PC-3 (cell line): Measurements from ENCODE around the gene EHD4. TPM values are rescaled to one million over a fixed set of nuclear protein-coding genes. Genes with fewer than 3 reads are reported as not detected.

Experiments used
- ATAC-seq: fragments of 200-7000 bp; cut with Tn5 transposase; 2 replicates; pipeline ENCODE4 v1.9.1; 2020; ENCODE audit warnings: mild to moderate bottlenecking, moderate library complexity
- BruUV-seq: library from RNA; stranded (reverse); fragments of 400-500 nt; replicated peaks from 2 replicates; lab custom pipeline; 2021; lab: Mats Ljungman, UMichigan
- CTCF ChIA-PET: fragments of 300-600 bp; sonication (Branson Sonifier 250); formaldehyde crosslinking; loops from one replicate; lab custom pipeline; 2022; ENCODE audit warnings: antibody characterized with exemption; lab: Charles Lee
- POLR2A ChIA-PET: fragments of 300-600 bp; sonication (Branson Sonifier 250); formaldehyde crosslinking; loops from one replicate; lab custom pipeline; 2022; ENCODE audit warnings: antibody characterized with exemption; ENCODE audit not compliant: unreplicated experiment; lab: Charles Lee
- DNase-seq: peaks from one replicate; pipeline ENCODE4 v3.0.0-alpha.2; 2015
- H2AFZ ChIP-seq: fragments of 300-600 bp; sonication (generic); 2 replicates; pipeline ENCODE4 v1.6.0; 2016; ENCODE audit warnings: antibody characterized with exemption, low read length
- H3F3A ChIP-seq: fragments of 300-600 bp; sonication (generic); one replicate; pipeline ENCODE4 v1.6.0; 2017; ENCODE audit warnings: antibody characterized with exemption, low read length, control low read depth, mild to moderate bottlenecking; ENCODE audit not compliant: unreplicated experiment
- H3K27ac ChIP-seq: fragments of 300-600 bp; sonication (generic); 2 replicates; pipeline ENCODE4 v1.5.1; 2016; ENCODE audit warnings: mild to moderate bottlenecking, low read length
- H3K27me3 ChIP-seq: fragments of 300-600 bp; sonication (generic); 2 replicates; pipeline ENCODE4 v1.6.1; 2016; ENCODE audit warnings: low read length, mixed read lengths
- H3K36me3 ChIP-seq: fragments of 300-600 bp; sonication (generic); 2 replicates; pipeline ENCODE4 v1.6.1; 2016; ENCODE audit warnings: low read depth, mixed run types, low read length, mixed read lengths
- H3K4me1 ChIP-seq: fragments of 300-600 bp; sonication (generic); 2 replicates; pipeline ENCODE4 v1.5.1; 2016; ENCODE audit warnings: low read length; ENCODE audit not compliant: insufficient read depth
- H3K4me2 ChIP-seq: fragments of 300-600 bp; sonication (generic); 2 replicates; pipeline ENCODE4 v1.6.0; 2016; ENCODE audit warnings: low read length
- H3K4me3 ChIP-seq: fragments of 300-600 bp; sonication (generic); 2 replicates; pipeline ENCODE4 v1.5.1; 2016; ENCODE audit warnings: mild to moderate bottlenecking, low read length, mixed read lengths
- H3K79me2 ChIP-seq: fragments of 300-600 bp; sonication (generic); 2 replicates; pipeline ENCODE4 v1.6.1; 2017; ENCODE audit warnings: low read length, mixed read lengths
- H3K9ac ChIP-seq: fragments of 300-600 bp; sonication (generic); 2 replicates; pipeline ENCODE4 v1.6.0; 2016; ENCODE audit warnings: mild to moderate bottlenecking, low read length
- H3K9me2 ChIP-seq: fragments of 300-600 bp; sonication (generic); replicated peaks from 2 replicates; pipeline ENCODE4 v1.6.1; 2016; ENCODE audit warnings: mixed run types, low read length, mixed read lengths
- H3K9me3 ChIP-seq: fragments of 300-600 bp; sonication (generic); 2 replicates; pipeline ENCODE4 v1.6.1; 2016; ENCODE audit warnings: low read length, mixed read lengths
- H4K20me1 ChIP-seq: fragments of 300-600 bp; sonication (generic); 2 replicates; pipeline ENCODE4 v1.6.1; 2016; ENCODE audit warnings: low read length, mixed read lengths
- EZH2 ChIP-seq: fragments of 300-600 bp; sonication (generic); IDR thresholded peaks from one replicate; pipeline ENCODE4 v1.6.1; 2017; ENCODE audit warnings: antibody characterized with exemption, mild to moderate bottlenecking, low read length; ENCODE audit not compliant: unreplicated experiment
- EZH2phosphoT487 ChIP-seq: fragments of 300-600 bp; sonication (generic); IDR thresholded peaks from 2 replicates; pipeline ENCODE4 v1.6.1; 2018; ENCODE audit warnings: mild to moderate bottlenecking, antibody characterized with exemption, low read length, borderline replicate concordance
- intact Hi-C: fragments of 100-400 bp; cut with micrococcal nuclease; formaldehyde crosslinking; loops from 2 replicates; pipeline ENCODE4 v1.9.0; 2023
- total RNA-seq: library from RNA; depleted of rRNA; stranded (reverse); fragments of >200 nt; gene quantifications from 2 replicates; pipeline ENCODE4 v1.2.3, GENCODE V29; 2014
- TF ChIP-seq, protein P1 (sequence below): fragments of 300-600 bp; sonication (generic); conservative IDR thresholded peaks from 2 replicates; pipeline ENCODE4 v1.5.1; 2017; ENCODE audit warnings: antibody characterized with exemption, low read depth, mild to moderate bottlenecking, low read length

EHD4 gene
- total RNA-seq, 1 experiment from 2014 or later, result 57.8 TPM

DNA sequence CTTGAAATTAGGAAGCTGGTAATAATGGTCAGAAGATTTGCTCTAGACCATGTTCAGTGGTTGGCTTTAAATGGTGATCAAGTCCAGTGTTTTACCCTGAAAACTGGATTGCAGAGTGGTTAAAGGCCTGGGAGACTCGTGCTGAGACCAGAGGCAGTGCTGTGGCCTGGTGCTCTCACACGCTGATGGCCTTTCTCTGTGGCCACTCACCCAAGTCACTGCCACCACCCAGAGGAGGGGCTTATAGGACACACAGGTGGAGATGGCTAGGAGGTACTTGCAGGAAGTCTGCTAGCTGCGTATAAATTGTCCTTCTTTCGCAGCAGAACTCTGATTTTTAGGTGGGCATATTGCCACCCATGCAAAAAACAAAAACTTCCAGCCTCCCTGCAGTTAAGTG is 6.2 kb upstream of the EHD4 start:
- no peaks in the 10 kb centered on the region for H3K27me3 ChIP-seq
- ChIA-PET POLR2A (no interaction called here), CTCF (no interaction called here)
- no peak overlapping the region for H2AFZ ChIP-seq
- no peak overlapping the region for H3K9ac ChIP-seq
- H3K36me3 ChIP-seq, result no peaks in the 10 kb centered on the region
- no peaks in the 10 kb centered on the region for H4K20me1 ChIP-seq
- H3K79me2 ChIP-seq, result no peaks in the 10 kb centered on the region
- H3K9me3 ChIP-seq, result no peaks in the 10 kb centered on the region
- no peak overlapping the region for H3K4me2 ChIP-seq
- H3K27ac ChIP-seq, result no peak overlapping the region
- TF ChIP-seq EZH2, result no peak
- no peak for TF ChIP-seq EZH2phosphoT487
- TF ChIP-seq, protein P1, sequence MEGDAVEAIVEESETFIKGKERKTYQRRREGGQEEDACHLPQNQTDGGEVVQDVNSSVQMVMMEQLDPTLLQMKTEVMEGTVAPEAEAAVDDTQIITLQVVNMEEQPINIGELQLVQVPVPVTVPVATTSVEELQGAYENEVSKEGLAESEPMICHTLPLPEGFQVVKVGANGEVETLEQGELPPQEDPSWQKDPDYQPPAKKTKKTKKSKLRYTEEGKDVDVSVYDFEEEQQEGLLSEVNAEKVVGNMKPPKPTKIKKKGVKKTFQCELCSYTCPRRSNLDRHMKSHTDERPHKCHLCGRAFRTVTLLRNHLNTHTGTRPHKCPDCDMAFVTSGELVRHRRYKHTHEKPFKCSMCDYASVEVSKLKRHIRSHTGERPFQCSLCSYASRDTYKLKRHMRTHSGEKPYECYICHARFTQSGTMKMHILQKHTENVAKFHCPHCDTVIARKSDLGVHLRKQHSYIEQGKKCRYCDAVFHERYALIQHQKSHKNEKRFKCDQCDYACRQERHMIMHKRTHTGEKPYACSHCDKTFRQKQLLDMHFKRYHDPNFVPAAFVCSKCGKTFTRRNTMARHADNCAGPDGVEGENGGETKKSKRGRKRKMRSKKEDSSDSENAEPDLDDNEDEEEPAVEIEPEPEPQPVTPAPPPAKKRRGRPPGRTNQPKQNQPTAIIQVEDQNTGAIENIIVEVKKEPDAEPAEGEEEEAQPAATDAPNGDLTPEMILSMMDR, result no peak
- no peaks in the 10 kb centered on the region for H3K9me2 ChIP-seq
- H3F3A ChIP-seq, result no peaks in the 10 kb centered on the region
- no peak overlapping the region for H3K4me3 ChIP-seq
- ATAC-seq (no peak), DNase-seq (no peak)
- BruUV-seq, result no TSS peak
- intact Hi-C loops, result loop anchor here (10.0 kb wide), 1 partner anchor 154 kb away; the partner anchor contains the start of gene JMJD7
- peaks cover 18% of the 10 kb centered on the region; the same call in 1 of the 2 replicates for H3K4me1 ChIP-seq

DNA sequence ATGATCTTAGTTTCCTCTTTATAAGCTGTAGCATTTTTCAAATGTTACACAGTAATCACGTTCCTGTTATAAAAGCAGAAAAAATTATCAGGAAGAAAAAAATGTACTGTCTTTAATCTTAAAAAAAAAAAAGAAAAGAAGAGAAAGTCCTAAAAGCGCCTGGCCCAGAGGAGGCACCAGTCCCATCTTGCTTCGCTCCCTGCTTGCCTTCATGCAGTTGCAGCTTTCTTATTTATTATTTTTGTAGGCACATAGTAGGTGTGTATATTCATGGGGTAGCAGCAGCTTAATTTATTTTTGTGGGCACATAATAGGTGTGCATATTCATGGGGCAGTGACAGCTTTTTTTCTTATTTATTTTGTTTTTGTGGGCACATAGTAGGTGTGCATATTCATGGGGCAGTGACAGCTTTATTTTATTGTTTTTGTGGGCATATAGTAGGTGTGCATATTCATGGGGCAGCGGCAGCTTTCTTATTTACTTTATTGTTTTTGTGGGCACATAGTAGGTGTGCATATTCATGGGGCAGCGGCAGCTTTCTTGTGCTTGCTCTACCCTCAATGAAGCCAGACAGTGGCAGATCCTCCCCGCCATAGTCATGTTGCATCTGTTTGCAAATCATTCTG is 5.5 kb upstream of the EHD4 start:
- POLR2A ChIA-PET, result no interaction called here

More for the DNA sequence above, 5.5 kb upstream of the EHD4 start:
- H3K4me2 ChIP-seq, result no peak overlapping the region
- no peaks in the 10 kb centered on the region for H3K9me2 ChIP-seq
- BruUV-seq, result no TSS peak
- peaks cover 25% of the 10 kb centered on the region for H3K4me1 ChIP-seq
- no peaks in the 10 kb centered on the region for H3K36me3 ChIP-seq
- no peaks in the 10 kb centered on the region for H3K79me2 ChIP-seq
- H2AFZ ChIP-seq, result no peak overlapping the region
- H3F3A ChIP-seq, result no peaks in the 10 kb centered on the region
- intact Hi-C loops, result loop anchor here (10.0 kb wide), 1 partner anchor 153 kb away; the partner anchor contains the start of gene JMJD7
- H3K9me3 ChIP-seq, result no peaks in the 10 kb centered on the region
- H3K9ac ChIP-seq, result no peak overlapping the region
- TF ChIP-seq, protein P1, result no peak
- TF ChIP-seq EZH2 (no peak), EZH2phosphoT487 (no peak)
- DNase-seq (no peak), ATAC-seq (no peak)
- CTCF ChIA-PET, result no interaction called here
- no peaks in the 10 kb centered on the region for H4K20me1 ChIP-seq
- H3K27me3 ChIP-seq, result no peaks in the 10 kb centered on the region
- H3K27ac ChIP-seq, result no peak overlapping the region
- H3K4me3 ChIP-seq, result no peak overlapping the region
